ENCODE measurements around the gene CABLES2.

CABLES2 gene

DNA sequence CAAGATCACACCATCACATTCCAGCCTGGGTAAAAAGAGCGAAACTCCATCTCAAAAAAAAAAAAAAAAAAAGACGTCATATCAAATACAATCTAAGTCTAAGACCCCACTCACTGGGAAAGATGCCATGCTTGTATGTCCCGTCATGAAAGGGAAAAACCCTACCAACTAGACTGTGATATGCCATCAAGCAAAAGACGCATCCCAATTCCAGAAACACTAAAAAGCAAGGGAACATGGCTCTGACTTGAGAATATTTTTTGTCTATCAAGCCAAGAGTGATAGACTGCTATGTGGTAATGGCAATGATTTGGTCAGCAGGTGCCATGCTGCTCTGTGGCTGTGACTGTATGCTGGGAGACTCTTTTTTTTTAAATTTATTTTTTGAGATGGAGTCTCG is 63.0 kb downstream of the CABLES2 start:
- no peak for DNase-seq

GRCh38 chr20:62342910-62343309 is 64.2 kb downstream of the CABLES2 start:
- no peak for DNase-seq

GRCh38 chr20:62339647-62340062 is 67.4 kb downstream of the CABLES2 start:
- DNase-seq: no peak

Data from fibroblast of upper back skin (primary cell).